Activated B cell treated with CpG ODN at 0.5 μM for 24 hours (primary cell): ENCODE results near the gene ARV1. TPM values are rescaled to one million over a fixed set of nuclear protein-coding genes. Genes with fewer than 3 reads are reported as not detected.
A peak's percentile ranks its signal among the peaks of the same experiment; 100 is the strongest.

Experiments
- ATAC-seq: fragments of 200-7000 bp; cut with Tn5 transposase; one replicate; pipeline ENCODE4 v1.10.0; 2021; ENCODE audit warnings: low read depth, mild to moderate bottlenecking, moderate library complexity
- CTCF ChIA-PET: fragments of 350-600 bp; sonication (Branson Sonifier 250); formaldehyde crosslinking; loops from one replicate; lab custom pipeline; 2021; ENCODE audit warnings: antibody characterized with exemption; lab: Charles Lee
- POLR2A ChIA-PET: fragments of 350-600 bp; sonication (Branson Sonifier 250); formaldehyde crosslinking; loops from one replicate; lab custom pipeline; 2021; ENCODE audit warnings: antibody characterized with exemption; lab: Charles Lee
- DNase-seq: peaks from one replicate; pipeline ENCODE4 v3.0.0; 2022
- H3K27ac Mint-ChIP-seq: one replicate; pipeline ENCODE4 v1.8.0; 2020; ENCODE audit warnings: mixed read lengths
- H3K27me3 Mint-ChIP-seq: one replicate; pipeline ENCODE4 v1.8.0; 2021; ENCODE audit warnings: mixed read lengths
- H3K36me3 Mint-ChIP-seq: one replicate; pipeline ENCODE4 v1.8.0; 2021; ENCODE audit warnings: low read depth, mixed read lengths
- H3K4me1 Mint-ChIP-seq: one replicate; pipeline ENCODE4 v1.8.0; 2021; ENCODE audit warnings: mixed read lengths
- H3K4me3 Mint-ChIP-seq: one replicate; pipeline ENCODE4 v1.8.0; 2020; ENCODE audit warnings: mild to moderate bottlenecking, mixed read lengths
- H3K9me3 Mint-ChIP-seq: one replicate; pipeline ENCODE4 v1.8.0; 2020; ENCODE audit warnings: mixed read lengths
- CTCF ChIP-seq: fragments of 200-600 bp; IDR thresholded peaks from one replicate; pipeline ENCODE4 v1.8.0; 2022; ENCODE audit warnings: antibody characterized with exemption, mild to moderate bottlenecking
- intact Hi-C: fragments of 100-400 bp; cut with micrococcal nuclease; formaldehyde crosslinking; loops from one replicate; pipeline ENCODE4 v1.15.1; 2024
- total RNA-seq: library from RNA; stranded (reverse); gene quantifications from 2 replicates; pipeline ENCODE4 v1.2.3, GENCODE V29; 2022

Gene ARV1
- total RNA-seq, 1 donor from 2014 or later, result 13.7 TPM

DNA sequence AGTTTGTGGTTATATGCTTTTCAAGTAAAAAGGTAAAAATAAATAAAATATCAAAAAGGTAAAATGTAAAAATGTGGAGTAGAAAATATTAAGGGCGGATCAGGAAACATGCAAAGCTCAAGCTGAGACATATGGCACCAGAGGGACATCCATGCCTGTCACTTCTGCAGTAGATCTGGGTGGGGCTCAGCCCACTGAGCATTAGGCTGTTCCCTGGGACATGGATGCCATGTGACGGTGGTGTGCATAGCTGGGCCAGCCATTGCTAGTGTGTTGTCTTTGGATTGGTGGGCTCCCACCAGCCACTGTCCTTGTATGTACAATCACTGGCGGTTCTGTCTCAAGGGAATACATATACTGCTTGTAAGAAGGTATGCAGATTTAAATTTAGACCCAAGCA, 3.3 kb upstream of the ARV1 start:
- DNase-seq (no peak), ATAC-seq (no peak)
- CTCF ChIA-PET, result no interaction called here
- H3K27ac Mint-ChIP-seq, result peak overlapping the region; percentile 99
- no peak for TF ChIP-seq CTCF
- POLR2A ChIA-PET, result no interaction called here
- H3K9me3 Mint-ChIP-seq, result no peaks in the 10 kb centered on the region
- no peaks in the 10 kb centered on the region for H3K27me3 Mint-ChIP-seq
- intact Hi-C loops, result loop anchor here (2.0 to 5.0 kb wide), 3 partner anchors 637 to 1493 kb away; partner anchors contain the start of genes TAF5L and URB2
- peaks cover 54% of the 10 kb centered on the region for H3K4me1 Mint-ChIP-seq
- no peak overlapping the region for H3K4me3 Mint-ChIP-seq
- H3K36me3 Mint-ChIP-seq, result peaks cover 25% of the 10 kb centered on the region

DNA sequence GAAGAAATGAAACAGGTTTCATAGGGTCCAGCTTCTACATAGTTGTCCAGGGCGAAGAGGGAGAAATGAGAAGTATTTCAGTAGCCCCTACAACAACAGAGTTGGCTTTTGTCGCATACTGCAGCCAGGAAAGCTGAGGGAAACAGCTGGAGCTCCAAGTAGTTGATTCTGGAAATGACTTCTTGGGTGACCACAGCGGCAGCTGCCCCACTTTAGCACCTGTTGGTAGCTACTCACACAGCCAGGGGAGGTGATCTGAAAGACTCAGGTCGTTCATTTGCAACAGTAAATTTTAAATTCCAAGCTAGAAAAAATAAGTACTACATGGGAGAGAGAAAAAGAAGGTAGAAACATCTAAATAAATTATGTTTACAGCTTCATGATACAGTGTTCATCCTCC, 2.5 kb upstream of the ARV1 start:
- no peak for ATAC-seq
- H3K9me3 Mint-ChIP-seq, result no peaks in the 10 kb centered on the region
- intact Hi-C loops, result loop anchor here (2.0 to 5.0 kb wide), 3 partner anchors 636 to 1494 kb away; partner anchors contain the start of genes TAF5L and URB2
- peak overlapping the region; percentile 65 for H3K4me3 Mint-ChIP-seq
- POLR2A ChIA-PET, result interaction anchor here (0.6 kb wide), 1 partner anchor 13 kb away, joined by 3 read pairs; no protein-coding TSS in a partner anchor
- TF ChIP-seq CTCF, result no peak
- CTCF ChIA-PET, result no interaction called here
- no peaks in the 10 kb centered on the region for H3K27me3 Mint-ChIP-seq
- peak overlapping the region; percentile 99 for H3K27ac Mint-ChIP-seq
- H3K36me3 Mint-ChIP-seq, result peaks cover 24% of the 10 kb centered on the region
- H3K4me1 Mint-ChIP-seq, result peaks cover 51% of the 10 kb centered on the region
- no peak for DNase-seq

GRCh38 chr1:230976825-230977747, 1.8 kb upstream of the ARV1 start:
- ChIA-PET CTCF (no interaction called here), POLR2A (interaction anchor here (0.6 to 3.0 kb wide), 4 partner anchors 9 to 62 kb away, joined by 3 to 17 read pairs (median 6); partner anchors contain the start of gene FAM89A)
- peaks cover 43% of the 10 kb centered on the region for H3K4me1 Mint-ChIP-seq
- no peak for TF ChIP-seq CTCF
- no peaks in the 10 kb centered on the region for H3K9me3 Mint-ChIP-seq
- intact Hi-C loops, result loop anchor here (2.0 to 5.0 kb wide), 3 partner anchors 635 to 1495 kb away; partner anchors contain the start of genes TAF5L and URB2
- DNase-seq (no peak), ATAC-seq (no peak)
- H3K4me3 Mint-ChIP-seq, result peak overlapping the region; percentile 96
- H3K27ac Mint-ChIP-seq, result peak overlapping the region; percentile 99
- peaks cover 24% of the 10 kb centered on the region for H3K36me3 Mint-ChIP-seq
- H3K27me3 Mint-ChIP-seq, result no peaks in the 10 kb centered on the region

DNA sequence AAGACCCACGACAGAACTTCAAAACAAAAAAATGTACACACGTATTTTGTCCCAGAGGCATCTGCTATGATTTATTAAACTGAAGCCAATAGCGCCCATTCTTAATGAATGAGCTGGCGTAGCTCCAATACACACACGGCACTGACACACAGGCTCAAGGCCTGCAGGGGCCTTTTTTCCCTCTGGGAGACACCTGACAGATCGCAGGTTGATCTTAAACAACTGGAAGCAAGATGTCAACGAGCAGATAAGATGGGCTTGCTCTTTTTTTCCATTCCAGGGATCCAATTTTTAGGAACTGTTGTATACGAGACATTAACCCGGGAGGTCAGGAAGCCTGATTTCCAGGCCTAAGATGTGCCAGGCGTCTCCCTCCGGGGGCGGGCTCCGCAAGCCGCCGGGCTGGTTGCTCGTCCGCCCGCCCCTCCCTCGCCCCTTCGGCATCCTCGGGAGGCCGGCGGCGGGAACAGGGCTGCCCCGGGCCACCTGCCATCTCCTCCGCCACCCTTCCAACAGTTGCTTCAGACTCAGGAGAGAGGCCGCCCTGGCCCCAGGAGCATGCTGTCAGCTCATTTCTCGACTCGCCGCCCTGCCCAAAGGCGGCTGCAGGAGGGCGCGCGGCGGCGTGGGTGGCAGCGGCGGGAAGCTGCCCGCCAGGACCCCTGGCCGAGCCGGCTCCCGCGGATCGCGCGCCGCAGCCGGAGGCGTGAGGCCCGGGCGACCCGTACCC, 968 bp upstream of the ARV1 start:
- ChIA-PET POLR2A (interaction anchor here (0.9 to 3.0 kb wide), 8 partner anchors 7 to 360 kb away, joined by 3 to 21 read pairs (median 6); partner anchors contain the start of genes EXOC8, FAM89A and SPRTN), CTCF (interaction anchor here (2.1 kb wide), 1 partner anchor 61 kb away, joined by 13 read pairs; no protein-coding TSS in a partner anchor)
- ATAC-seq (no peak), DNase-seq (no peak)
- Mint-ChIP-seq H3K27ac (peak overlapping the region; percentile 99), H3K4me3 (peak overlapping the region; percentile 96), H3K4me1 (peaks cover 35% of the 10 kb centered on the region), H3K27me3 (no peaks in the 10 kb centered on the region), H3K9me3 (no peaks in the 10 kb centered on the region), H3K36me3 (peaks cover 24% of the 10 kb centered on the region)
- intact Hi-C loops, result loop anchor here (1.0 to 5.0 kb wide), 9 partner anchors 30 to 1496 kb away; partner anchors contain the start of genes ABCB10, C1orf198, FAM89A and TAF5L
- TF ChIP-seq CTCF, result no peak
